Skeletal muscle tissue (tissue), 4 donors: ENCODE measurements around the gene PLCL2. TPM values are rescaled to one million over a fixed set of nuclear protein-coding genes. Genes with fewer than 3 reads are reported as not detected.
"Not testable (repeated sequence)": the region's sequence is repeated elsewhere in the genome, so short reads cannot be mapped to it uniquely, and the experiment has no call there.

Experiments
- H3K27ac ChIP-seq: one replicate; pipeline ENCODE4 v1.7.0; 2013; ENCODE audit warnings: mild to moderate bottlenecking, low read depth, low read length, inconsistent platforms
- H3K27me3 ChIP-seq, 3 donors: one replicate each; pipeline ENCODE4 v1.7.0; 2013; ENCODE audit warnings: low read length in 3 of 3; ENCODE audit not compliant: control insufficient read depth in 3 of 3, insufficient read depth in 3 of 3
- H3K36me3 ChIP-seq, 3 donors: one replicate each; pipeline ENCODE4 v1.7.0; 2013; ENCODE audit warnings: low read length in 3 of 3; ENCODE audit not compliant: control insufficient read depth in 3 of 3, insufficient read depth in 3 of 3
- H3K4me1 ChIP-seq, 3 donors: one replicate each; pipeline ENCODE4 v1.7.0; 2013; ENCODE audit warnings: low read length in 3 of 3, mild to moderate bottlenecking in 3 of 3; ENCODE audit not compliant: control insufficient read depth in 3 of 3, insufficient read depth in 3 of 3
- H3K4me3 ChIP-seq, 3 donors: one replicate each; pipeline ENCODE4 v1.7.0; 2013; ENCODE audit warnings: low read length in 3 of 3
- H3K9ac ChIP-seq, 3 donors: one replicate each; pipeline ENCODE4 v1.7.0; 2013; ENCODE audit warnings: low read length in 3 of 3, mild to moderate bottlenecking in 3 of 3, moderate library complexity in 2 of 3, low read depth in 1 of 3
- H3K9me3 ChIP-seq, 3 donors: one replicate each; pipeline ENCODE4 v1.7.0; 2013; ENCODE audit warnings: low read length in 3 of 3; ENCODE audit not compliant: control insufficient read depth in 3 of 3
- total RNA-seq: library from RNA; depleted of rRNA; stranded (reverse); fragments of >200 nt; gene quantifications from one replicate; pipeline ENCODE4 v1.2.3, GENCODE V29; 2014
- donor health status: Osteomylitis.

Gene PLCL2
- total RNA-seq, 1 donor from 2014 or later = 83.5 TPM

DNA sequence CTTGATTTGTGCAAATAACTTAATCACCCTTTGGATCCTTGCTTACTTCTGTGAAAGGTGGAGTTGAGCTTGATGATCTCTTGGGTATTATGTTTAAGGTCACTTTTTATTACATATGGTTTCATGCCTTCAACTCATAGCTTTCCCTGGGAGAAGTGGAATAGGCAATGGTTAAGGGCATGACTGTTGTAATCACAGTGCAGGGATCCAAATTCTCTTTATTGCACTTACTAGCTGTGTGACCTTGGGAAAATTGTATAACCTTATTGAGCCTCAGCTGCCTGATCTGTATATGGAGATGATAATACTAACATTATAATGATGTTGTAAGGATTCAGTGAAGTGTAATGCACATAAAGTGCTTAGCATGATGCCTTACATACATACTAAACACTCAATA lies 59.1 kb downstream of the PLCL2 start:
- Histone ChIP-seq H3K36me3 (no peaks in the 10 kb centered on the region), H3K4me1 (peaks cover 8 to 13% (median 12%) of the 10 kb centered on the region in 3 donors), H3K9ac (no peak overlapping the region), H3K27me3 (no peaks in the 10 kb centered on the region), H3K4me3 (no peak overlapping the region), H3K27ac (no peak overlapping the region), H3K9me3 (no peaks in the 10 kb centered on the region)

DNA sequence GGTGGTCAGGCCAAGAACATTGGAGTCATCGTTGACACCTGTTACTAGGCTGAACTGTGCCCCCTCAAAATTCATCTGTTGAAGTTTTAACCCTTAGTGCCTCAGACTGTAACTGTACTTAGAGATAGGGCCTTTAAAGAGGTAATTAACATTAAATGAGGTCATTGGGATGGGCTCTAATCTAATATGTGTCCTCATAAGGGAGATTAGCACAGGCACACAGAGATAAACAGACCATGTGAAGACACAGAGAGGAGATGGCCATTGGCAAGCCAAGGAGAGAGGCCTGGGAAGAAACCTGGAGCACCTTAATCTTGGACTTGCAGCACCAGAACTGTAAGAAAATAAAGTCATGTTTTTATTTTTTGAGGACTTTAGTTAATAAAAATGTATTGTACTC lies 59.6 kb downstream of the PLCL2 start:
- Histone ChIP-seq H3K4me1 (peaks cover 8 to 13% (median 8%) of the 10 kb centered on the region in 3 donors), H3K9me3 (no peaks in the 10 kb centered on the region), H3K9ac (no peak overlapping the region), H3K27ac (no peak overlapping the region), H3K27me3 (no peaks in the 10 kb centered on the region), H3K36me3 (no peaks in the 10 kb centered on the region), H3K4me3 (no peak overlapping the region)

DNA sequence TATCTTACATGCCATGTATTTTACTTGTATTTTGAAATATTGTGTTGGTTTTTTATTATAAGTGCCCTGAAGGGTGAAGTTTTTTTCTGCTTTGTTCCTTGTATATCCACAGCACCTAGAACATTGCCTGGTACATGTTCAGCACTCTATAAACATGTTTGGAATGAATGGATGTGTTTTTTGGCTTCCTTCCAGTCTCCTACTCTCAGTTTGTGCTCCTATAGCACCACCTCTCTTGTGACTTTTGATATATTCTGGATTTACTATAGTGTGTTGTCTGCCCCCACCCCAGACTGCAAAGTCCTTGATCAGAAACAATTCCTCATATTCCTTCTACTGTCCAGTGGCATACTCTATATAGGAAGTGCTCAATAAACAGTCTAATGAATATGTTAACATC lies 60.6 kb downstream of the PLCL2 start:
- H3K36me3 ChIP-seq = no peaks in the 10 kb centered on the region

DNA sequence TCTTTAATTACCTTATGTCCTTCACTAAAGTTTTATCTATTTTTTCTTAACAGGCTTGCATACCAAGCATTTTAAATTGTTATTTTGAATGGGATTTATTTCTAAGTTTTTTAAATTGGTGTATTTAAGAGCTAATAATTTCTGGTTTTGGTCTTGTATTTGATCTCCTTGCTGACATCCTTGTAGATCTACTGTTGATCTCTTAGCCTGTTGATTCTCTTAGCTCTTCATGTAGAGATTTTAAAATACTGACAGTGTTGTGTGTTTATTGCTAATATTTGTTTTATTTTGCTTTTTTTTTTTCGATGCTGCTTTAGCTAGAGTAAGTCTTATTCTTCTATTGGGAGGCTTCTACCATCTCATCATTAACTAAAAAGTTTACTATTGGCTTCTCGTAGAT lies 65.5 kb downstream of the PLCL2 start:
- H3K9ac ChIP-seq = no peak overlapping the region
- H3K27ac ChIP-seq = no peak overlapping the region
- no peaks in the 10 kb centered on the region for H3K27me3 ChIP-seq
- H3K36me3 ChIP-seq = no peaks in the 10 kb centered on the region
- H3K4me3 ChIP-seq = no peak overlapping the region
- H3K4me1 ChIP-seq = peaks cover 0 to 2% (median 0%) of the 10 kb centered on the region in 3 donors
- H3K9me3 ChIP-seq = no peaks in the 10 kb centered on the region

More for the DNA sequence above, 60.6 kb downstream of the PLCL2 start:
- Histone ChIP-seq H3K4me3 (no peak overlapping the region), H3K4me1 (peaks cover 5 to 13% (median 7%) of the 10 kb centered on the region in 3 donors), H3K27ac (no peak overlapping the region), H3K27me3 (no peaks in the 10 kb centered on the region), H3K9me3 (no peaks in the 10 kb centered on the region), H3K9ac (no peak overlapping the region)

DNA sequence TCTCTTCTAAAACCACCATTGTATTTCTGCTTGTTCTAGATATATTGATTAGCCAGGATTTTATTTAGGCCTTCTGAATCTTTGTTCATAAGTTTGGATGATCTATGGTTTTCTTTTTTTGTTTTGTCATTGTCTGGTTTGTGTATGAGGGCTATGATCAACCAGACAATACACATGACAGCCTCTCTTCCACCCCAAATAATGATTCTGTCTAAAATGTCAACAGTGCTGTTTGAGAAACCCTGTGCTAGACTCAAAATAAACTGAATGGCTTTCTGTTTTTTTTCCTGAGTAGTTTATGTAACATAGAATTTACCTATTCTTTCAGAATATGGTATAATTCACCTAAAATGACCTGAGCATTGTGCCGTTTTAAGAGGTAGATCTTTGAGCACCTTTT lies 66.1 kb downstream of the PLCL2 start:
- Histone ChIP-seq H3K9me3 (no peaks in the 10 kb centered on the region), H3K4me1 (peaks cover 0 to 2% (median 0%) of the 10 kb centered on the region in 3 donors), H3K27me3 (no peaks in the 10 kb centered on the region), H3K36me3 (no peaks in the 10 kb centered on the region), H3K4me3 (no peak overlapping the region), H3K27ac (no peak overlapping the region), H3K9ac (no peak overlapping the region)

DNA sequence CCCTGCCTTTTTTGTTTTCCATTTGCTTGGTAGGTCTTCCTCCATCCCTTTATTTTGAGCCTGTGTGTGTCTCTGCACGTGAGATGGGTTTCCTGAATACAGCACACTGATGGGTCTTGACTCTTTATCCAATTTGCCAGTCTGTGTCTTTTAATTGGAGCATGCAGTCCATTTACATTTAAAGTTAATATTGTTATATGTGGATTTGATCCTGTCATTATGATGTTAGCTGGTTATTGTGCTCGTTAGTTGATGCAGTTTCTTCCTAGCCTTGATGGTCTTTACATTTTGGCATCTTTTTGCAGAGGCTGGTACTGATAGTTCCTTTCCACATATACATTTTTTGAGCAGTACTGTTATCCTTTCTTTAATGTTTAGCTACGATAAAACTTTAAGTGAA lies 73.1 kb downstream of the PLCL2 start:
- H3K27me3 ChIP-seq, H3K27ac ChIP-seq, H3K9me3 ChIP-seq, H3K9ac ChIP-seq, H3K4me3 ChIP-seq, H3K36me3 ChIP-seq, H3K4me1 ChIP-seq: not testable (repeated sequence)

DNA sequence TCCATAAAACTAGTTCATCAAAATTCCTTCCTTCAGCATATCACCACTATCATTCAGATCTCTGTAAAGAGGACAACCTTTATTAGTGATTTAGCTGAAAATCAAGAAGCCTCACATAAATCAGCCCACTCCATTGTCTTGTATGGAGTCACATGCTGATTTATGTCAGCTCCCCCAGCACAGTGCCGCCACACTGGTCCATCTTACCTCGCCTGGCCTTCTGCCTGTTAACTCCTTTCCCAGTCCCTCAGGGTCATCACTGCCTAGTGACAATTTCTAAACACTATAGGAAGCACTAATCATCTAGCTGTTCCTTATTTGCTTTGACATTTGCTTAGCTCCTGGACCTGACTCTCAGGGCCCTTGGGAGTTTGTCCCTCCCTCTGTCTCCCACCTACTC lies 75.4 kb downstream of the PLCL2 start:
- Histone ChIP-seq H3K9ac (no peak overlapping the region), H3K27ac (no peak overlapping the region), H3K27me3 (no peaks in the 10 kb centered on the region), H3K4me1 (peaks cover 0 to 3% (median 2%) of the 10 kb centered on the region in 3 donors), H3K9me3 (no peaks in the 10 kb centered on the region), H3K4me3 (no peak overlapping the region), H3K36me3 (no peaks in the 10 kb centered on the region)

DNA sequence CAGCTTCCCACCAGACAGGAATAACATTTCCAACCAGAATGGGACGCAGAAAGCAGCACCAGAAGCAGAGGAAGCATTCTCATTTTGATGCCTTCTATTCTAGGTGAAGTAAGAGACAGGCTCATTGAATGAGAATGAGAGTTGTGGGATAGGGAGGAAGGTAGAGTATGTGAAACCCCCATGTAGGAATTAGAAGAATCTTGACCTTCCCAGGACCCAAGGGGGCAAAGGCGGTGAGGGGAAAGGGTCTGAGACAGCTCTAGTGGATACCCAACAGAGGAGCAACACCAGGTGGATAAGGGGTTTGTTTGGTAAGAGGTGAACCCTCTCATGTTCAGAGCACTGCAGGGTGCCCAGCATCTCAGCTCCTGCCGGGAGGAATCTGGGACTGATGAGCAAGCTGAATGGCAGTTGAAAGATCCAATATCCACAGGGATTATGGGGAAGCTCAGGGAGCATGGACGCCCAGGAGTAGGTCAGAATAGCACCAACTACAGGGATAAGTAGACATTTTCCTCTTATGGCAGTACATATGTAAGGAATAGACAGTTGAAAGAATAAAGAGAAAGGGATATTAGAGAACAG lies 77.0 kb downstream of the PLCL2 start:
- no peak overlapping the region for H3K9ac ChIP-seq

DNA sequence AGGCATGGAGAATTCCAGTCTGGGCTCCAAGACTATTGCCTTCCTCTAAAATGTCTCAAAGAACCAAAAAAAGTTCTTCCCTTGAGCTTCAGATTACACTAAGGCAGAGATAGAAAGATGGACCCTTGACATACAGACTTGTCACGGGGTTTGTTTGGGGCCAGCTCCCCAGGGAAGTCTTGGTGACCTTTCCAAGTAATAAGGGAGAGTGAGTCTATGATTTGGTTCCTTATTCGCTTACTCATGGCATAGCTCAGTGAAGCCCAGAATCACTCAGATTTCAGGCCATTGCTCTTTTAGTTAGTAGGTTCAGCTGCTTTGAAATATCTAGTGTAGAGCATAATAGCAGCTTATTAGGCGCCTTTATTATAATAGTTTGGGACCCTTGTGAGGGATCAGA lies 90.3 kb downstream of the PLCL2 start:
- no peak overlapping the region for H3K27ac ChIP-seq
- no peaks in the 10 kb centered on the region for H3K9me3 ChIP-seq
- H3K27me3 ChIP-seq = no peaks in the 10 kb centered on the region
- no peak overlapping the region for H3K4me3 ChIP-seq
- no peak overlapping the region for H3K9ac ChIP-seq
- no peaks in the 10 kb centered on the region for H3K36me3 ChIP-seq
- H3K4me1 ChIP-seq = peaks cover 4 to 22% (median 6%) of the 10 kb centered on the region in 3 donors

More for the DNA sequence above, 77.0 kb downstream of the PLCL2 start:
- no peak overlapping the region for H3K4me3 ChIP-seq
- H3K27me3 ChIP-seq = no peaks in the 10 kb centered on the region
- H3K4me1 ChIP-seq = peaks cover 0 to 3% (median 2%) of the 10 kb centered on the region in 3 donors
- no peaks in the 10 kb centered on the region for H3K36me3 ChIP-seq
- H3K27ac ChIP-seq = no peak overlapping the region
- no peaks in the 10 kb centered on the region for H3K9me3 ChIP-seq

DNA sequence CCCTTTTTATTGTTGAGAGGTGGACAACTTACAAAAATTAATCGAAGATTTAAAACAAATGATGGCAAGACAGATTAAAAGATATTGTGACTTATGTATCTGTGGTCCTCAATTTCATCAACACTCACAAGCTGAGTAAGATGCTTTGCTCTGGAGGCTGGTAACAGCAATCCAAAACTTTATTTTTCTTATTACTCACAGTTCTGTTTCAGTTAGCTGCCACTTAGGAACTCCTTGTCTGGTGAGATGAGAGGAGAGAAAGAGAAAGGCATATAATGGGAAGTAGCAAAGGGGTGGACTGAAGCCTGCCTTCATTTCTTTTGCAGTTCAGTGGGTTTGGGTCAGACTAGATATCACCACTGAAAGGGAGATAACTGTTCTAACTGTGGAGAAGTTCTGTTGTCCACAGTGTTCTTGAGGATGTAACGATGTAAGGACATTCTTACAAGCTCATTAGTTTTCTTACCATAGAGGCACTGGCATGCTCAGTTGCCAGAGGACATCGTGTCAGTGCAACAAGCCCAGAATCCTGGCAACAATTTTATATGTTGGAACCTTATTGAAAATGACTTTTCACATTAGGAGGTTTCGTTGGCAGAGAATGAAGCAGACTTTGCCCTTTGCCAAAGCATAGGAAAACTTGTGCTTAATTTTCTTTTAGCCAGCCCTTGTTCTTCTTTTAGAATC lies 93.6 kb downstream of the PLCL2 start:
- no peaks in the 10 kb centered on the region for H3K9me3 ChIP-seq
- H3K27ac ChIP-seq = no peak overlapping the region
- H3K9ac ChIP-seq = no peak overlapping the region
- no peaks in the 10 kb centered on the region for H3K36me3 ChIP-seq
- no peaks in the 10 kb centered on the region for H3K27me3 ChIP-seq
- H3K4me3 ChIP-seq = no peak overlapping the region
- peaks cover 4 to 28% (median 6%) of the 10 kb centered on the region in 3 donors for H3K4me1 ChIP-seq
